Thyroid gland (tissue), 4 donors: ENCODE measurements around the gene EFHB. TPM values are rescaled to one million over a fixed set of nuclear protein-coding genes. Genes with fewer than 3 reads are reported as not detected.
"Not testable (repeated sequence)": the region's sequence is repeated elsewhere in the genome, so short reads cannot be mapped to it uniquely, and the experiment has no call there.

Source experiments
- DNase-seq, 2 donors: peaks; one replicate each; pipeline ENCODE4 v3.0.0-alpha.2; 2019
- H3K27ac ChIP-seq, 3 donors: fragments of 200-600 bp; sonication (generic); 1 replicate in 2 of 3; 2 replicates in 1 of 3; pipeline ENCODE4 v1.5.1; 2016 to 2019; ENCODE audit warnings: mild to moderate bottlenecking in 1 of 3, moderate library complexity in 1 of 3
- H3K27me3 ChIP-seq: fragments of 200-600 bp; sonication (generic); one replicate; pipeline ENCODE4 v1.5.1; 2019
- H3K36me3 ChIP-seq, 2 donors: fragments of 200-600 bp; sonication (generic); one replicate each; pipeline ENCODE4 v1.5.1; 2016 to 2019
- H3K4me1 ChIP-seq, 2 donors: fragments of 200-600 bp; sonication (generic); one replicate each; pipeline ENCODE4 v1.5.1; 2017 to 2019
- H3K4me3 ChIP-seq, 3 donors: fragments of 200-600 bp; sonication (generic); replicated peaks in 1 of 3; 1 replicate in 2 of 3; 2 replicates in 1 of 3; pipeline ENCODE4 v1.5.1; 2016; ENCODE audit warnings: mild to moderate bottlenecking in 1 of 3
- H3K9me3 ChIP-seq: fragments of 200-600 bp; sonication (generic); one replicate; pipeline ENCODE4 v1.5.1; 2017
- CTCF ChIP-seq, 6 experiments: fragments of 200-600 bp in 3 of 6; fragments of 450-650 bp in 3 of 6; sonication (generic) in 3 of 6; IDR thresholded peaks; one replicate each; pipeline ENCODE4 v1.5.1; 2016 to 2019; ENCODE audit warnings: antibody characterized with exemption in 6 of 6, mild to moderate bottlenecking in 2 of 6, inconsistent platforms in 1 of 6, moderate library complexity in 1 of 6
- POLR2A ChIP-seq, 2 donors: fragments of 450-650 bp; IDR thresholded peaks; one replicate each; pipeline ENCODE4 v1.6.1; 2017; ENCODE audit warnings: antibody characterized with exemption in 2 of 2, mild to moderate bottlenecking in 2 of 2, moderate library complexity in 1 of 2
- whole genome bisulfite sequencing, 2 donors: methylation state at CpG; one replicate each; pipeline ENCODE4 v1.1.5; 2017; 5-methylcytosine and 5-hydroxymethylcytosine counted together
- intact Hi-C: fragments of 100-400 bp; cut with DNase I; formaldehyde crosslinking; loops from one replicate; pipeline ENCODE4 v1.15.1; 2023
- total RNA-seq, 4 donors: library from RNA; depleted of rRNA; stranded (reverse); fragments of >200 nt; gene quantifications; one replicate each; pipeline ENCODE4 v1.2.3, GENCODE V29; 2016

The EFHB gene
- total RNA-seq, 4 donors from 2014 or later, result 0.33 to 2.6 (median 1.7) TPM

GRCh38 chr3:19885468-19885867, 48.5 kb downstream of the EFHB start:
- no peaks in the 10 kb centered on the region for H3K36me3 ChIP-seq
- peaks cover 15 to 22% of the 10 kb centered on the region in 2 donors for H3K4me1 ChIP-seq
- DNase-seq, result peak in 1 of 2 donors; percentile 20
- 27 to 33% methylated on average over 5 of the region's 5 CpGs for WGBS, 2 donors
- no peaks in the 10 kb centered on the region for H3K27me3 ChIP-seq
- no peak for TF ChIP-seq POLR2A (IDR thresholded peaks at IDR 0.05)
- TF ChIP-seq CTCF (IDR thresholded peaks at IDR 0.05), result peak in 5 of 6 experiments; percentile 18 to 61 (median 51)
- intact Hi-C loops, result no loop called here
- H3K4me3 ChIP-seq, result no peak overlapping the region
- H3K27ac ChIP-seq, result no peak overlapping the region
- H3K9me3 ChIP-seq, result no peaks in the 10 kb centered on the region

GRCh38 chr3:19881852-19882251, 52.2 kb downstream of the EFHB start:
- H3K9me3 ChIP-seq, result no peaks in the 10 kb centered on the region
- no peak for DNase-seq
- intact Hi-C loops, result no loop called here
- TF ChIP-seq POLR2A (IDR thresholded peaks at IDR 0.05) (no peak), CTCF (IDR thresholded peaks at IDR 0.05) (no peak)
- peaks cover 0 to 6% of the 10 kb centered on the region in 2 donors for H3K4me1 ChIP-seq
- no peaks in the 10 kb centered on the region for H3K36me3 ChIP-seq
- H3K27me3 ChIP-seq, result no peaks in the 10 kb centered on the region
- H3K4me3 ChIP-seq, result no peak overlapping the region
- H3K27ac ChIP-seq, result no peak overlapping the region

GRCh38 chr3:19881036-19881435, 53.0 kb downstream of the EFHB start:
- H3K27me3 ChIP-seq, result no peaks in the 10 kb centered on the region
- no peak overlapping the region for H3K4me3 ChIP-seq
- TF ChIP-seq POLR2A (IDR thresholded peaks at IDR 0.05) (no peak), CTCF (IDR thresholded peaks at IDR 0.05) (no peak)
- H3K36me3 ChIP-seq, result no peaks in the 10 kb centered on the region
- H3K9me3 ChIP-seq, result no peaks in the 10 kb centered on the region
- DNase-seq, result no peak
- intact Hi-C loops, result no loop called here
- H3K27ac ChIP-seq, result no peak overlapping the region
- peaks cover 0 to 6% of the 10 kb centered on the region in 2 donors for H3K4me1 ChIP-seq

- intact Hi-C loops, result no loop called here
- no peaks in the 10 kb centered on the region for H3K27me3 ChIP-seq
- TF ChIP-seq POLR2A (IDR thresholded peaks at IDR 0.05), result no peak
- no peak for TF ChIP-seq CTCF (IDR thresholded peaks at IDR 0.05)
- H3K4me3 ChIP-seq, result no peak overlapping the region
- no peaks in the 10 kb centered on the region for H3K9me3 ChIP-seq
- no peak overlapping the region for H3K27ac ChIP-seq
- DNase-seq, result no peak
- 85 to 89% methylated on average over 3 of the region's 3 CpGs for WGBS, 2 donors
- no peaks in the 10 kb centered on the region for H3K4me1 ChIP-seq
- no peaks in the 10 kb centered on the region for H3K36me3 ChIP-seq
These were observed 56.4 kb downstream of the EFHB start for GRCh38 chr3:19877656-19878055.

GRCh38 chr3:19866751-19867347, 67.2 kb downstream of the EFHB start:
- DNase-seq, result peak; percentile 21 to 27
- no peaks in the 10 kb centered on the region for H3K36me3 ChIP-seq
- TF ChIP-seq POLR2A (IDR thresholded peaks at IDR 0.05) (no peak), CTCF (IDR thresholded peaks at IDR 0.05) (peak; percentile 35 to 71 (median 60))

GRCh38 chr3:19855318-19855717, 78.7 kb downstream of the EFHB start:
- H3K27me3 ChIP-seq, H3K4me1 ChIP-seq, H3K4me3 ChIP-seq, H3K36me3 ChIP-seq, DNase-seq, intact Hi-C loops, H3K9me3 ChIP-seq, H3K27ac ChIP-seq: not testable (repeated sequence)
- 66 to 89% methylated on average over 9 to 13 of the region's 13 CpGs for WGBS, 2 donors

More at GRCh38 chr3:19866751-19867347, 67.2 kb downstream of the EFHB start:
- intact Hi-C loops, result no loop called here
- H3K27me3 ChIP-seq, result no peaks in the 10 kb centered on the region
- WGBS, 2 donors, result 9 to 11% methylated on average over 7 of the region's 7 CpGs
- no peaks in the 10 kb centered on the region for H3K9me3 ChIP-seq
- H3K4me3 ChIP-seq, result no peak overlapping the region
- H3K27ac ChIP-seq, result no peak overlapping the region
- no peaks in the 10 kb centered on the region for H3K4me1 ChIP-seq

GRCh38 chr3:19846609-19847008, 87.4 kb downstream of the EFHB start:
- H3K27ac ChIP-seq, H3K9me3 ChIP-seq, H3K36me3 ChIP-seq, H3K4me3 ChIP-seq, H3K4me1 ChIP-seq, DNase-seq, intact Hi-C loops, H3K27me3 ChIP-seq: not testable (repeated sequence)
- 80 to 86% methylated on average over 4 to 7 of the region's 7 CpGs for WGBS, 2 donors
